ENCODE results near the gene CCDC57.

CCDC57 gene

GRCh38 chr17:82085031-82085861 is 127.4 kb downstream of the CCDC57 start:
- CTCF ChIA-PET = no interaction called here
- no peak for DNase-seq (ENCODE audit: low spot score)
- POLR2A ChIA-PET (ENCODE audit: low non-redundant PET) = no interaction called here
- TF ChIP-seq CTCF (conservative IDR thresholded peaks at IDR 0.05; ENCODE audit: low read depth) = no peak
- H3K27ac ChIP-seq = peak overlapping the region; percentile 96; the same call in 1 of the 2 replicates

GRCh38 chr17:82084373-82085030 is 128.1 kb downstream of the CCDC57 start:
- TF ChIP-seq CTCF (conservative IDR thresholded peaks at IDR 0.05; ENCODE audit: low read depth) = no peak
- no peak for DNase-seq (ENCODE audit: low spot score)
- POLR2A ChIA-PET (ENCODE audit: low non-redundant PET) = no interaction called here
- CTCF ChIA-PET = interaction anchor here (0.6 kb wide), 1 partner anchor 11 kb away, joined by 3 read pairs; no protein-coding TSS in a partner anchor
- H3K27ac ChIP-seq = peak overlapping the region; percentile 96

- no peak for TF ChIP-seq CTCF (conservative IDR thresholded peaks at IDR 0.05; ENCODE audit: low read depth)
- H3K27ac ChIP-seq = peak overlapping the region; percentile 96
- CTCF ChIA-PET = interaction anchor here (0.6 kb wide), 1 partner anchor 17 kb away, joined by 4 read pairs; no protein-coding TSS in a partner anchor
- POLR2A ChIA-PET (ENCODE audit: low non-redundant PET) = no interaction called here
- DNase-seq (ENCODE audit: low spot score) = no peak
Observed at GRCh38 chr17:82083533-82084359, 128.9 kb downstream of the CCDC57 start.

GRCh38 chr17:82083009-82083408 is 129.6 kb downstream of the CCDC57 start:
- CTCF ChIA-PET = interaction anchor here (0.6 kb wide), 1 partner anchor 16 kb away, joined by 4 read pairs; no protein-coding TSS in a partner anchor
- DNase-seq (ENCODE audit: low spot score) = no peak
- peak overlapping the region; percentile 96 for H3K27ac ChIP-seq
- no peak for TF ChIP-seq CTCF (conservative IDR thresholded peaks at IDR 0.05; ENCODE audit: low read depth)
- POLR2A ChIA-PET (ENCODE audit: low non-redundant PET) = no interaction called here

GRCh38 chr17:82082456-82082855 is 130.2 kb downstream of the CCDC57 start:
- POLR2A ChIA-PET (ENCODE audit: low non-redundant PET) = no interaction called here
- CTCF ChIA-PET = no interaction called here
- no peak for DNase-seq (ENCODE audit: low spot score)
- no peak for TF ChIP-seq CTCF (conservative IDR thresholded peaks at IDR 0.05; ENCODE audit: low read depth)
- peak overlapping the region; percentile 96 for H3K27ac ChIP-seq

GRCh38 chr17:82081966-82082365 is 130.7 kb downstream of the CCDC57 start:
- H3K27ac ChIP-seq = peak overlapping the region; percentile 96
- DNase-seq (ENCODE audit: low spot score) = no peak
- TF ChIP-seq CTCF (conservative IDR thresholded peaks at IDR 0.05; ENCODE audit: low read depth) = no peak
- ChIA-PET POLR2A (ENCODE audit: low non-redundant PET) (no interaction called here), CTCF (interaction anchor here (0.6 kb wide), 1 partner anchor 29 kb away, joined by 3 read pairs; no protein-coding TSS in a partner anchor)
